Stimulated activated CD8-positive, alpha-beta memory T cell treated with anti-CD3 and anti-CD28 coated beads, Interleukin-12 subunit alpha, Interleukin-12 subunit beta, amount 100 ng/mL, for 24 hours (primary cell): ENCODE data around the gene RENBP.
"Not testable (repeated sequence)": the region's sequence is repeated elsewhere in the genome, so short reads cannot be mapped to it uniquely, and the experiment has no call there.

ENCODE experiments used
- DNase-seq: peaks from one replicate; pipeline ENCODE4 v3.0.0-alpha.2; 2020; ENCODE audit errors: extremely low read depth

The RENBP gene

DNA sequence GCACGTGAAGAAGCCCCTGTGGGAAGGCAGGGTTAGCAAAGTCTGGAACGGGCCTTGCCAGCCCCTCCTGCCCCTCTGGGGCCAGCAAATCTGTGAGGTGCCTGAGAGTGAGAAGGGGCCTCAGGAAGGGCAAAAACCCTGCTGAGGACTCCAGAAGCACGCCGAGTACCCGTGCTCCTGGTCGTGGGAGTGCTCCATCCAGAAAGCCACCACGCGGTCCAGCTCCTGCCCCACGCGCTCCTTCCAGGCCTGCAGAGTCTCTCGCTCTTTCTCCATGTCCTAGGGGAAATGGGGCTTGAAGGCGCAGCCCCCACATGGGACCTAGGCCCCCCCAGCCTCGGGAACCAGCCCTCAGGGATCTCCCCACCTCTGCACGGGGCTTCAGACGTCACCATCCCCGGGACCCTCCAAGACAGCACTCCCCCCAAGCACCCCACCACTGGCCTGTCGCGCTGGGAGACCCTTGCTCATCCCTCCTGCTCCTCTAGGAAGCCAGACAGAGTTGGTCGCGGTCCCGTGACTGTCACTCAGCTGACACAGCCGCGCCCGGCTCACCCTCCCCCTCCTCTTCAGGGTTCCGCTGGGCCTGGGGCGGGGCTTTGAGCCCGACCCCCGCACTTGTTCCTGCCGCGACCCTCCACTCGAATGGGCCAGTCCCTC, at the start of gene RENBP:
RENBP (minus strand) TSS at position 504 of the 660 bp plus-strand sequence; CDS start at position 471, 33 bp downstream.
- no peak for DNase-seq

DNA sequence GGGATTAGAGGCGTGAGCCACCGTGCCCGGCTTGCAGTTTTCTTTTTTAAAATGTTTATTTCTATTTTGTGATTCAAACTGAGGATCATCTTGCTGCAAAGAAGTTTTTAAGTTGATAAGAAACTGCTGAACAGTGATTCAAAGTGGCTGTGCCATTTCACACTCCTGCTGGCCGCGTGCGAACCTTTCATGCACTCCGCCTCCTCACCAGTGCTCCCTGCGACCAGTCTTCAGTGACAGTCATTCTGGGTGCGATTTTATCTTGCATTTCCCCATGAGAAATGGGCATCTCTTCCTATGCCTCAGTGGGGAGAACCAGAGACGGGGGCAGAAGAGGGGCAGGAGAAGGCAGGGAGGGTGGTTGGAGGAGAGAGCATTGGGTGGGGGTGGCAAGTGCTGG, 49.5 kb upstream of the RENBP start:
- DNase-seq = no peak

DNA sequence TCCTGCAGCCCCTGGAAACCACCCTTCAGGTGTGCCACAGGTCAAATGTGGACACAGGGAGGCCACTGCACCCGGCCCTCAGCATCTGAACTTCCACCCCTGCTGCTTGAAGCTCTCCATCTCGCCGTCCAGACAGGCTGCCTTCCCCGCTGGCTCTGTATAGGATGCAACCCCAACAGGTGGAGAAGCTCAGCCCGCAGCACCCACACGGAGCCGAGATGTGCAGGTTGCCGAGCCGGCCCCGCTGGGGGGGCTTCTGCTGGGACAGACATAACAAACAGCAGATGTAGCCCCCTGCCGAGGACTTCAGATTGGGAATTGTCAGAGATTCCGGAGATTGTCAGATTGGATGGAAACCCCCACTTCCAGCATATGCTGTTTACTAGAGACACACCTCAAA, 48.6 kb upstream of the RENBP start:
- DNase-seq = no peak

DNA sequence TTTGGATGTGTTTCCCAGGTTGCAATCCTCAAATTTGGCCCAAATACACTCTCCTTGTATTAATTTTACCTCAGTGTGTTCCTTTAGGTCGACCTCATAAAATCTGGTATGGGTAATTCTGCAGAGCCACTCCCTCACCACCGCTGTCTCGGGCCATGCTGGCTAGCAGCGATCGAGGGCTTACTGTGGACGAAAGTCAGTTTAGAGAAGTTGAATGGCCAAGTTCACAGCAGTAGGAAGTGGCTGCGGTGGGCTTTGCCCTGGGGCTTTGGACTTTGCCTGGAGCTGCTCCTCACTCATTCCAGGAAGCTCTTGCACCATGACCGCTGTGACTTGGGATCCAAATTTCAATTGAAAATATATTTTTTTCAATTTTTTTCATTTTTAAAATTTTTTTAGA, 47.7 kb upstream of the RENBP start:
- DNase-seq = no peak

DNA sequence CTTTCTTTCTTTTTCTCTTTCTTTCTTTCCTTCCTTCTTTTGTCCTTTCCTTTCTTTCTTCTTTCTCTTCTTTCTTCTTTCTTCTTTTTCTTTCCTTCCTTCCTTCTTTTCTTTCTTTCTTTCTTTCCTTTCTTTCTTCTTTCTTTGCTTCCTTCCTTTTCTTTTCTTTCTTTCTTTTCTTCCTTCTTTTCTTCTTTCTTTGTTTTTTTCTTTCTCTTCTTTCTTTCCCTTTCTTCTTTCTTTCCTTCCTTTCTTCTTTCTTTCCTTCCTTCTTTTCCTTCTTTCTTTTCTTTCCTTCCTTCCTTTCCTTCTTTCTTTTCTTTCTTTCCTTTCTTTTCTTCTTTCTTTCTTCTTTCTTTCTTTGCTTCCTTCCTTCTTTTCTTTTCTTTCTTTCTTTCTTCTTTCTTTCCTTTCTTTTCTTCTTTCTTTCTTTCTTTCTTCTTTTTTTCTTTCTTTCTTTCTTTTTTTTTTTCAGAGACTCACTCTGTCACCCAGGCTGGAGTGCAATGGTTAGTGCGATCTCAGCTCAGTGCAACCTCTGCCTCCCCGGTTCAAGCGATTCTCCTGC, 46.7 kb upstream of the RENBP start:
- no peak for DNase-seq

DNA sequence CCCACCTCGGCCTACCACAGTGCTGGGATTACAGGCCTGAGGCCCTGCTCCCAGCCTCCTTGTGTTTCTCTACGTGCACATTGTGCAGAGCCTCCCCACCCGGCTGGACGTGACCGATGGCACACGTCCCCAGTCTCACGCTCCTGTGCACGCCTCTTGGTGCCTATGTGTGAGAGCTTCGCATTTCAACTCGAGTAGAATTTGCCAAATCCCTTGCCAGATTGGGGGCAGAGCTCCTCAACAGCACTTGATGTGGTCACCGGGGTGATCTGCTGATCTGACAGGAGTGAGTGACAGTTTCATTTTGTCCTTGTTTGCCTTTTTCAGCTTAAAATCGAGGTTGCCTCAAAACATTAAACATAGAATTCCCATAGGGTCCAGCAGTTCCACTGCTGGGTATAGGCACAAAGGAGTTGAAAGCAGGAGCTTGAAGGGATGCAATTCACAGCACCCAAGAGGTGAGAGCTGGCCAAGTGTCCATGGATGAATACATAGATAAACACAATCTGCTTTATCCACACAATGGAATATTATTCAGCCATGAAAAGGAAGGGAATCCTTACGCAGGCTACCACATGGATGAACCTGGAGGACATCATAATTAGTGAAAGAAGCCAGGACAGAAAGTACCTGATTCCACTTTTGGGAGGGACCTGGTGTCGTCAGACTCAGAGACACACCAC, 45.7 kb upstream of the RENBP start:
- DNase-seq = no peak

DNA sequence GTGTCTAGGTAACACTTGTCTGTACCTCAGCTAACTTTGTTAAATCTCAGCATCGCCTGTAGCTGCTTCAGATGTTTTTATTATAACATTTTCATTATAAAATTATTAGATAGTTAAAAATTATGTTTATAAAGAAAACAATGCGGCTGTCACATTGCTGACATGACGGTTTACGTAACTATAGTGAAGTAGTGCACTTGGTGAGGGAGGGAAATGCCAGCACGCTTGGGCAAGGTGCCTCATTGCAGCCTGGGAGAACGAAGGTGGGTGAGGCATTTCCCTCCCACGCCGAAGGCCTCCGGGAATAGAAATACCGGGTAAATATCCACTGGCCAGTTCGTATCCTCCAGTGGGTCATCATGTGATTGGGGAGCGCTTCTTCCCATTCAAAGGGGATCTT, 44.0 kb upstream of the RENBP start:
- no peak for DNase-seq

DNA sequence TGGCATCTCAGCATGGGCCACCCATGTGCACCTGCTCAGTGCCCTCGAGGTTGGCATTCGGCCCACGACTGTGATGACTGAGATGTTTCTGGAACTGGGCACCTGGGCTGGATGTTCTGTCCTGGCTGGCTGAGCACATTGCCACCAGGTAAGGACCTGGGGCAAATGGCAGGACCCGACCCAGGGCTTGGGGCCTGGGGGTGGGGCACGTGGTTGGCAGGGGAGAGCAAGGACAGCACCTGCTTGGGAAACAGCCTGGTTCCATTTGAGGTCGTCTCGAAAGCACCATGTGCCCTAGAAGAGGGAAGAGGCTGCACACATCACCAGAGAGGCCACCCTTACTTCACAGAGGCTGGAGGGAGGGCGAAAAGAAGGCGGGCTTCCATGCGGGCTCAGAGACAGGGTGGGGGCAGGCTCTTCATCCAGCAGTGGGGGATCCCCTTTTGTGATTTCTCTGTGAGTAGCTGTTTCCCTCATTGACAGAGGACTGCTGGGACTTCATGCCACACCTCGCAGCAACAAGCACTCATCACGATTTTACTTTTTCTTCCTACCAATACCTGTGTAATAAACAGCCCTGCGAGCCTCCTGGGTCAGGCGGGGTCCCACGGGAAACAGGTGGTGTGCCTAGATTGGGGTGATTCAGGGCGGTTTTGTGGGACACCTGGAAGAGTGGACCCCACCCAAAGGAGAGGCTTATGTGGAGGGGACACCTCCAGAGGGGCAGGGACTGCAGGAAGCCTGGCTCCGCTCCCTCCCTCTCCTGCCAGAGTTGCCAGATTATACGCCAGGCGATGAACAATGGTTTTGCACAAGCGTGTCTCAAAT, 40.1 kb upstream of the RENBP start:
- no peak for DNase-seq

DNA sequence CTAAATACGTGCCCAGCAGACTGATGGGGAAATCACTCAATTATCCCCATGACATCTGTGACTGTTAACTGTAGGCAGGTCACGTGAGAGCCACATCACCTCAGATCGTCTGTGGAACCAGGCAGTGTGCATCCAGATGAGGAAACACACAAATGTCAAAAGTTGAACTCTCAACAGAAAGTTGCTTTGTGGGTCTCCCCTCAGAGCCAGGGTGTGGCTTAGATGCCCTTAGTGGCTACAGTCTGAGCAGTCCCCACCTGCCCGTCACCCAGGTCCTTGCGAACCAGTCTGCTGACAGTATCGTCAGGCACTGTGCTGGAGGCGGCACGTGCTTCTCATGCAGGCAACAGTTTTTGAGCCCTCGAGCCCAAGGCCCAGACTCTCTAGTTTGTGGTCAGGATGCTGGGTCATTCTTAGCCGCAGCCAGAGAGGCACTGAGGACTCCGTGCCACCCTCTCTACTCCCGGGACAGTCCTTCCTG, 38.9 kb upstream of the RENBP start:
- DNase-seq = no peak

DNA sequence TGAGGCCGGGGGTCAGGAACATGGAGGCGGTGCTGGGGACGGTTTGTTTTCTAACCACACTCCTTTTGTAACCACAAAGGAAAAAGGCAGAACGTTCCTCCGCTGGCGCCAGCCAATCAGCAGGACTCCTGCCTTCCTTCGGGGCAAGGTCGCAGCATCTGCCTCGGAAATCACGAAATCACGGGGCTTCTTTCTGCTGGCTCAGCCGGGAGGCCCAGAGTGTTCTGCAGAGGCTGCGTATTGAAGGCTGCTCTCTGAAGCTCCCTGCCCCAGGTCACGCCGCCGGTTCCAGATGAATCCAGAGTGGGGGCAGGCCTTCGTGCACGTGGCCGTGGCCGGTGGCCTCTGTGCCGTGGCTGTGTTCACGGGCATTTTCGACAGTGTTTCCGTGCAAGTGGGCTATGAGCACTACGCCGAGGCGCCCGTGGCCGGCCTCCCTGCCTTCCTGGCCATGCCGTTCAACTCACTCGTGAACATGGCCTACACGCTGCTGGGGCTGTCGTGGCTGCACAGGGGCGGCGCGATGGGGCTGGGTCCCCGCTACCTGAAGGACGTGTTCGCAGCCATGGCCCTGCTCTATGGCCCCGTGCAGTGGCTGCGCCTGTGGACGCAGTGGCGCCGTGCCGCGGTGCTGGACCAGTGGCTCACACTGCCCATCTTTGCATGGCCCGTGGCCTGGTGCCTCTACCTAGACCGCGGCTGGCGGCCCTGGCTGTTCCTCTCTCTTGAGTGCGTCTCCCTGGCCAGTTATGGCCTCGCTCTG, 37.5 kb upstream of the RENBP start:
- no peak for DNase-seq

DNA sequence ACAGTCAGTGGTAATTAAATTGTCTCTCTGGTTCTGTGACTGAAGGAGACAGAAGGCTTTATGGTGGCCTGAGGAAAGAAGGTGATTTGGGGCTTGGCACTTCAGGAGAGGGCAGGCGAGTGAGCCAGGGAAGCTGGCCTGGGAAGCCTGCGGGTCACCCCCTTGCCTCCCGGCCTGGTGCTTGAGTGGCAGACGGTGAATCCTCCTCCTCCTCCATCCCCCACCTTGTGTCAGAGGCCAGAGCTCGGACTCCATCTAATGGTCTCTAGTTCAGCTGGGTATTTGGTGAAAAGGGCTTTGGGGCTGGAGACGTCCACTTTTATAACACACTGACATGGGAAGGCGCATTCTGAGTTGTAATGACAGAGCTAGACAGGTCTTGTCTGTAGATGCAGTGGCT, 36.8 kb upstream of the RENBP start:
- DNase-seq = no peak

DNA sequence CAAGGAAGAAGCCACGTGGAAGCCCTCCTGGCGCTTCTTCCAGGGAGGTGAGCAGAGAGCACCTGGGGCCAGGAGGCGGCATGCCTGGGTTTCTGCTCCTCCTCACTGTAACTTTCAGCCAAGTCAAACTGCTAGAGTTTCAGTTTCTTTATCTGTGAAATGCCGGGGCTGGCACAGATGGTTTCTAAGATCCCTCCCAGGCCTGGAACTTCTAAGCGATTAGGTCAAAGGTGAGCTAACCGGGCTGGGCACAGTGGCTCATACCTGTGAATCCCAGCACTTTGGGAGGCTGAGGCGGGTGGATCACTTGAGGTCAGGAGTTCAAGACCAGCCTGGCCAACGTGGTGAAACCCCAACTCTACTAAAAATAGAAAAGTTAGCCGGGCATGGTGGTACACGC, 36.0 kb upstream of the RENBP start:
- not testable (repeated sequence) for DNase-seq

DNA sequence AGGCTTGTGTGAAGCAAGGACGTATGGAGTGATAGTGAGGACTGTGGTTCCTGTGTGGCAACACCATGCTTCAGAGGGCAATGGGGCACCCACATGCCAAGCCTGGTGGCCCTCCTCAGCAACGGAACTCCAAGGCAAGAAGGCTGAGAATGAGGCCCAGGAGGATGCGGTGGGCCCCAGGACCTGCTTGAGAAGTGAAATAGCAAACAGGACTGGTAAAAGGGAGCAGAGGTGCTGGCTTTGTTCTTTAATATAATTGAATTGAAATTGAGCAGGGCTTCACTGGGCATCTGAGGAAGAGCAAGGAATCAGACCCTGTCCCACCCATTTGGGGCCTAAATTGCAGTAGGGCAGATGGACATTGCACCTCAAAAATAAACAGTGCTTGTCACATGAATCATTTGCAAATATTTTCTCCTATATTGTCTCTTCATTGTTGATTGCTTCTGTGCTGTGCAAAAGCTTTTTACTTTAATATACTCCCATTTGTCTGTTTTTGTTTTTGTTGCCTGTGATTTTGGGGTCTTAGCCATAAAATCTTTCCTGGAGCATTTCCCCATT, 30.4 kb upstream of the RENBP start:
- no peak for DNase-seq

DNA sequence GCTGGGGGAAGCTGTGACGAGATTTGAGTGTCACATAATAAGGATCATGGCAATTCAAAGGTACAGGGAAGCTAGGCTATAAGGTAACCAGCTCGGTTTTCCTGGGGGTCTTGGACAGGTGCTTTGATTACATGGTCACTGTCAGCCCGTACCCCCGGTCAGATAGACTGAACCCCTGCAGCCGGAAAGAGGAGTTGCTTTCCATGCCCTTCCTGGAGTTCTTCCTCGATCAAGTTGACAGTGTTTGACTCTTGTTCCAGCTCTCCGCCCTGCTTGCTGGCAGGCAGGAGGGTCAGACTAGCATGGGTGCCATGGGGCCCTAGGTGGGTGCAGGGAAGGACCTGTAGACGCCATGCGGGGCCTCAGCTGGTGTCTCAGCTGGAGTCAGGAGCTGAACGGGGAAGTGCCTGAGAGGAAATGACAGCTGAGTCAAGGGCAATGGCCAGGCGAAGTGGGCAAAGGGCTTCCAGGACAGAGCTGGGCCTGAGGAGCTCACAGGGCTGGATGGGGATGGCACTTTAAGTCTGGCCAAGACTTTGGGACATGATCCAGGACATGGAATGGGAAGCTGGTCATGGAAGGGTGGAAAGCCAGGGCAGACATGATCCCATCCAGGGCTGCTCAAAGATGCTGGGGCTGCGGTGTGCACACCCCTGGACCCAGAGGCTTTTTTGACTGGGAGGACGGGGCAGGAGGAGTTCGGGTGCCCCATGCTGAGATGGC, 29.7 kb upstream of the RENBP start:
- DNase-seq = no peak

DNA sequence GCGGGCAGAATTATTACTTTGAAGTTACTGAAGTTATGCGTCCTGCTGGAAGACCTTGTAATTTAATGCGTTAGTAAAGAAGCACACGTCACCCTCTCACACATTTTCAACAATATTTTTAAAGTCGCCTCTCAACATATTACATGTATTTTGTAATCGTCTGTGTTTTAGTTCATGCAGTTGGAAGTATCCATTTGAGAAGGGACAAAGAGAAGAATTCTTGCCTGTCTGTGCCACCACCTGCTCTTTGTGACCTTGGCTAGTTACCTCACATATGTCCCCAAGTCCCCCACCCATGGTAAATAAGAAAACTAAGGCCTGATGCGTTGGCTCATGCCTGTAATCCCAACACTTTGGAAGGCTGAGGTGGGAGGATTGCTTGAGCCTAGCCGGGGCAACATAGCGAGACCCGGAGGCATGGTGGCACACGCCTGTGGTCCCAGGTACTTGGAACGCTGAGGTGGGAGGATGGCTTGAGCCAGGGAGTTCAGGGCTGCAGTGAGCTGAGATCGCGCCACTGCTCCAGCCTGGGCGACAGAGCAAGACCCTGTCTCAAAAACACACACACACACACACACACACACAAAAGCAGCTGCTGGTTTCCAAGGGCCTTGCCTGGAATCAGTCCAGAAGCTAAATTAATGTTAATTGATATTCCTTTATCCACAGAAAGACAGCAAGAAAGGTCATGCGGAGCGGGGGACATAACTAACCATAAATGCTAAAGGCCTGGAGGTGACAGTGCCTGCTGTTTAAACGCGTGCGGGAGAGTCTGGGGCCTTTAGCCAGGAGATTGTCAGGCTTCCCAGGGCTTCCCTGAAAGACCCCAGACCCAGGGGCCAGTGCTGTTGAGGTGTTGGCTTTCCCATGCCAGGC, 28.9 kb upstream of the RENBP start:
- no peak for DNase-seq

DNA sequence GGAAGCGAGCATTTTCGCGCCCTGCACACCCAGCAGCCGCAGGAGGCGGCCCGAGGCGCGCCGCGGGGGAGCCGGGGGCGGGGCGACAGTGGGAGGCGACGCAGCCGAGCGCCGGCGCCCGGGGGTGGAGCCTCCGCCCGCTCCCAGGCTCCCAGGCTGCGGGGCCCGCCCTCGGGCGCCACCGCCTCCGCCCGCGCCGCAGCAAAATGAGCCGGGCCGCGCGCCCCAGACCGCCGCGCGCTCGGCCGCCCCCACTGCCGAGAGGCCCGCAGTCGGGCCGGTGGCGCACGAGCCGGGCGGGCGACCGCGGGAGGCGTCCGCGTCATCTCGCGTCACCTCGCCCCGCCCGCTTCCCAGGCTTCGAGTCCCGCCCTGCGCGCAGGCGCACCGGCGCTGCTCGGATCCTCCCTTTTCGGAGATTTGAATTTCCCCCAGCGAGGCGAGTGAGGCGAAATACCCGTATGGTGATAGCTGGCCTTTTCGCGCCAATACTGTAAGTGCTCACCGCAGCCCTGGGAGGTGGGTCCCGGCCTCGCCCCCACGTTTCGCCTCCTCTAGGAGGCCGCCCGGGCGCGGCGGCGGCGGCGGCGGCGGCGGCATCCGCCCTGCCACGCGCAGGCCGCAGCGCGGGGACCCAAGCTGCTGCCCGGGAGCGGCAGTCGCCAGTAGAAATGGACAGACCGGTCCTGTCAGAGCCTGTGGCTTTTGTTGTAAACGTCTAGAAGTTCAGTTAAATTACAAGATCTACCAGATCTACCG, 28.1 kb upstream of the RENBP start, which contains the start of gene TMEM187:
TMEM187 (plus strand) TSS at position 387 of the 759 bp plus-strand sequence. CDS start 9,309 bp downstream, outside the sequence.
- DNase-seq = peak; percentile 69

DNA sequence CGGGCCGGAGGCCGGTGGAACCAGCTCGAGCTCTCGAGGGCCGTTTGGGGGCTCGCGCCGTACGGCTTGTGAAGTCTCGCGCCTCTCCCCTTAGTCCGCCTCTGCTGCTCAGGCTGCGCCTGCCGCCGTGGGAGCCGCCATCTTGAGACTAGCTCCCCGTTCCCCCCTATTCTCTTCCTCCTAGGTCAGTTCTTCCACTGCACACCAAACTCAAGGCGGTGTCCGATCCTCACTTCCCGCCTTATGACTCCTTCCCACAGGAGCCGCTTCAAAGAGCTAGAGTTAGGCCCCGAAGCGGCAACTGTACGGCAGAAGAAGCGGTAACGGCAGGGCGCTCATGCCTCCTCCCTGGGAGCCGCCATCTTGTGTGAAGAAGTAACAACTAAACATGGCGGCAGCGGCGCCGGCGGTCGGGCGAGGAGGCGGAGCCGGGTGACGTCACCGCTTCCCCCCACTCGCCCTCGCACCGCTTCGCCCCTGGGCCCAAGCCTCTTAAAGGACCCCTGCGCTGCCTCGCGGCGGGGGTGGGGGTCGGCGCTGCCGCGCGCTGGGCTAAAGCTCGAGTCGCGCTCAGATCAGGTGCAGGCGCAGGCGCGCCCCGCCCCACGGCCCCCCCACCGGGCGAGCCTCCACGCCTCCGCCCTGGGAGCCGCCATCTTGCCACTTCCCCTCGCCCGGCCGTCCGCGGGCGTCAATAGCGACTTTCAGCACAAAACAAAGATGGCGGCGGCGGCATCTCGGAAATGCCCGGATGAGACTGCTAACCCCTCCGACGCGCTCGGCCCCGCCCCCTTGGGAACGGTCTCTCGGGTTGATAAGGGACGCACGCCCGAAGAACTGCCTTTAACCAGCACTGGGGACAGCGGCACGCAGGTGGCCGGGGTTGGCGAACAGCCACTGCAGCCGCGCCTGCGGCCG, 27.3 kb upstream of the RENBP start, which contains the start of gene HCFC1:
HCFC1 (minus strand) TSS at position 369 of the 918 bp plus-strand sequence. CDS start 978 bp downstream, outside the sequence.
- DNase-seq = peak; percentile 70

DNA sequence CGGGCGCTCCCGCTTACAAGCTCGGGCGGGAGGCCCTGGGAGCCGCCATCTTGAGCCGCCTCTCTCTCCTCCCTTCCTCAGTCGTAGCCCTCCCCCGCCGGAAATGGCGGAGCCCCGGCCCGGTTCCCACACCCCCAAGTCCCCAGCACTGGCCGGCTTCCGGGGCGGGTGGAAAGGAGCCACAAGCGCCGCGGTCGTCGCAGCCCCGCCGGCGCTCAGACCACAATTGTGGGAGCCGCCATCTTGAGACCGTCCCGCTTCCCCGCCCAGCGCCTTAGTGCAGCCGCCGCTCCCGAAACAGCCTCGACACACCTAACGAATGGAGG, 26.6 kb upstream of the RENBP start:
- peak; percentile 69 for DNase-seq
